Stimulated activated CD4-positive, alpha-beta T cell treated with anti-CD3 and anti-CD28 coated beads, TNF-alpha, amount 100 ng/mL, for 48 hours (primary cell): ENCODE measurements around the gene KCNK17.
A peak's percentile ranks its signal among the peaks of the same experiment; 100 is the strongest.

Source experiments
- DNase-seq, 3 donors: peaks; one replicate each; pipeline ENCODE4 v3.0.0-alpha.2; 2020; ENCODE audit warnings: low read depth in 3 of 3

The KCNK17 gene

GRCh38 chr6:39338397-39338796, 24.2 kb upstream of the KCNK17 start:
- DNase-seq: no peak

- no peak for DNase-seq
Observed at GRCh38 chr6:39335780-39336545, 21.7 kb upstream of the KCNK17 start.

- no peak for DNase-seq
Observed at GRCh38 chr6:39333644-39334438, 19.6 kb upstream of the KCNK17 start.

- no peak for DNase-seq
Observed at GRCh38 chr6:39330476-39330875, 16.3 kb upstream of the KCNK17 start.

GRCh38 chr6:39330057-39330456, 15.8 kb upstream of the KCNK17 start:
- DNase-seq: no peak

GRCh38 chr6:39328066-39328465, 13.8 kb upstream of the KCNK17 start:
- no peak for DNase-seq

GRCh38 chr6:39327507-39327906, 13.3 kb upstream of the KCNK17 start:
- DNase-seq: no peak

- DNase-seq: no peak
Observed at GRCh38 chr6:39322306-39322850, 8.2 kb upstream of the KCNK17 start, which contains the start of gene KCNK16. TSS of gene KCNK16 (minus strand) at chr6:39322702. CDS start at chr6:39322540, 162 bp downstream.

- DNase-seq: no peak
Observed at GRCh38 chr6:39321761-39322160, 7.5 kb upstream of the KCNK17 start.

GRCh38 chr6:39320363-39320984, 6.3 kb upstream of the KCNK17 start:
- no peak for DNase-seq

GRCh38 chr6:39319621-39320362, 5.6 kb upstream of the KCNK17 start:
- DNase-seq: no peak

- DNase-seq: no peak
Observed at GRCh38 chr6:39317256-39317655, 3.0 kb upstream of the KCNK17 start.

GRCh38 chr6:39313526-39314272, 520 bp downstream of the KCNK17 start:
- DNase-seq: no peak

GRCh38 chr6:39312912-39313525, 1.2 kb downstream of the KCNK17 start:
- DNase-seq: no peak

- no peak for DNase-seq
Observed at GRCh38 chr6:39310542-39310941, 3.7 kb downstream of the KCNK17 start.

GRCh38 chr6:39309942-39310531, 4.2 kb downstream of the KCNK17 start:
- DNase-seq: peak; percentile 27 to 50 (median 48)

GRCh38 chr6:39307462-39307861, 6.8 kb downstream of the KCNK17 start:
- no peak for DNase-seq

- no peak for DNase-seq
Observed at GRCh38 chr6:39304951-39305350, 9.3 kb downstream of the KCNK17 start.

- DNase-seq: no peak
Observed at GRCh38 chr6:39303425-39304153, 10.6 kb downstream of the KCNK17 start.
